ENCODE data around the gene CA10.

The CA10 gene

GRCh38 chr17:51901242-51901641 is 257.3 kb downstream of the CA10 start:
- no peaks in the 10 kb centered on the region for H3K9me3 ChIP-seq
- TF ChIP-seq, protein P1, sequence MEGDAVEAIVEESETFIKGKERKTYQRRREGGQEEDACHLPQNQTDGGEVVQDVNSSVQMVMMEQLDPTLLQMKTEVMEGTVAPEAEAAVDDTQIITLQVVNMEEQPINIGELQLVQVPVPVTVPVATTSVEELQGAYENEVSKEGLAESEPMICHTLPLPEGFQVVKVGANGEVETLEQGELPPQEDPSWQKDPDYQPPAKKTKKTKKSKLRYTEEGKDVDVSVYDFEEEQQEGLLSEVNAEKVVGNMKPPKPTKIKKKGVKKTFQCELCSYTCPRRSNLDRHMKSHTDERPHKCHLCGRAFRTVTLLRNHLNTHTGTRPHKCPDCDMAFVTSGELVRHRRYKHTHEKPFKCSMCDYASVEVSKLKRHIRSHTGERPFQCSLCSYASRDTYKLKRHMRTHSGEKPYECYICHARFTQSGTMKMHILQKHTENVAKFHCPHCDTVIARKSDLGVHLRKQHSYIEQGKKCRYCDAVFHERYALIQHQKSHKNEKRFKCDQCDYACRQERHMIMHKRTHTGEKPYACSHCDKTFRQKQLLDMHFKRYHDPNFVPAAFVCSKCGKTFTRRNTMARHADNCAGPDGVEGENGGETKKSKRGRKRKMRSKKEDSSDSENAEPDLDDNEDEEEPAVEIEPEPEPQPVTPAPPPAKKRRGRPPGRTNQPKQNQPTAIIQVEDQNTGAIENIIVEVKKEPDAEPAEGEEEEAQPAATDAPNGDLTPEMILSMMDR (IDR thresholded peaks at IDR 0.05; ENCODE audit: low read depth, low read length) = peak; percentile 11; the same call in 1 of the 2 replicates
- no peaks in the 10 kb centered on the region for H3K27me3 ChIP-seq
- no peaks in the 10 kb centered on the region for H3K4me1 ChIP-seq
- H3K4me3 ChIP-seq (ENCODE audit: low read depth, low read length) = no peak overlapping the region
- no peak for DNase-seq
- no peaks in the 10 kb centered on the region for H3K36me3 ChIP-seq

DNA sequence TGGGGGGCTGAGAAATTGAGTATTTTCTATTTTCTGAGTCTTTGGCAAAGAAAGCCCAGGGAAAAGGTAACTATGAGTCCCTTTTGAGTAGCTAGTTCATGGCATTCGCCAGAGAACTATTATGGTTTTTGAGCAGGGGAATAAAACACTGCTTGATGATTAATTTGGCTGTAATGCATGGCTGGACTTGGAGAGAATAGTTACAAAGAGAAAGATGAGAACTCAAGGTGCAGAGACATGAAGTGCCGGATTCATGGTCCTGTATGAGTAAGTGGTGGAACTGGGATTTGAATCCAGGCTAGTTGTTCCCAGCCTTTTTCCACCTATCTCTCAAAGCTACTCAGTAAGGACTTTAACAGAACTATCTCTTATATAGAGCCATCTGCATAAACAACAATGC is 266.6 kb downstream of the CA10 start:
- DNase-seq = no peak
- TF ChIP-seq, protein P1 (IDR thresholded peaks at IDR 0.05; ENCODE audit: low read depth, low read length) = no peak
- Histone ChIP-seq H3K9me3 (no peaks in the 10 kb centered on the region), H3K36me3 (no peaks in the 10 kb centered on the region), H3K4me3 (ENCODE audit: low read depth, low read length) (no peak overlapping the region), H3K4me1 (no peaks in the 10 kb centered on the region), H3K27me3 (no peaks in the 10 kb centered on the region)

GRCh38 chr17:51890710-51891109 is 267.8 kb downstream of the CA10 start:
- Histone ChIP-seq H3K36me3 (no peaks in the 10 kb centered on the region), H3K27me3 (no peaks in the 10 kb centered on the region), H3K4me3 (ENCODE audit: low read depth, low read length) (no peak overlapping the region), H3K4me1 (no peaks in the 10 kb centered on the region; the same call in 1 of the 2 replicates), H3K9me3 (no peaks in the 10 kb centered on the region)
- TF ChIP-seq, protein P1 (IDR thresholded peaks at IDR 0.05; ENCODE audit: low read depth, low read length) = no peak
- DNase-seq = no peak

DNA sequence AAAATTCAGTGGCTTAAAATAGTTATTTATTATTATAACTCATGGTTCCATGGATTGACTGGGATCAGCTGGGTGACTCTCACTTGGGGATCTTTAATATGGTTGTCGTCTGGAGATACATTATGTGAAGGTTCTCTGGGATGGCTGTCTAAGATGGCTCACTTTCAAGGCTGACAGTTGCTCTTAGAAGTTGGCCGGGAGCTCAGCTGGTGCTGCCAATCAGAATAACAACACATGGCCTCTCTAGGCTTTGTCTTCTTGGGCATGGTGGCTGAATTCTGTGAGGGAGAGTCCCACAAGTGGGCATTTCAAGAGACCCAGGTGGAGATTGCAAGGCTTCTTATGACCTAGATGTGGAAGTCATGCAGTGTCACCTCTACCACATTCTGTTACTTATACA is 269.7 kb downstream of the CA10 start:
- TF ChIP-seq, protein P1 (IDR thresholded peaks at IDR 0.05; ENCODE audit: low read depth, low read length) = no peak
- no peaks in the 10 kb centered on the region; the same call in 1 of the 2 replicates for H3K4me1 ChIP-seq
- no peaks in the 10 kb centered on the region for H3K36me3 ChIP-seq
- H3K9me3 ChIP-seq = no peaks in the 10 kb centered on the region
- DNase-seq = no peak
- H3K27me3 ChIP-seq = no peaks in the 10 kb centered on the region
- no peak overlapping the region for H3K4me3 ChIP-seq (ENCODE audit: low read depth, low read length)

- TF ChIP-seq, protein P1 (IDR thresholded peaks at IDR 0.05; ENCODE audit: low read depth, low read length) = no peak
- Histone ChIP-seq H3K4me1 (no peaks in the 10 kb centered on the region), H3K36me3 (no peaks in the 10 kb centered on the region), H3K4me3 (ENCODE audit: low read depth, low read length) (no peak overlapping the region), H3K9me3 (no peaks in the 10 kb centered on the region), H3K27me3 (no peaks in the 10 kb centered on the region)
- no peak for DNase-seq
These were observed 281.5 kb downstream of the CA10 start for GRCh38 chr17:51876986-51877385.

DNA sequence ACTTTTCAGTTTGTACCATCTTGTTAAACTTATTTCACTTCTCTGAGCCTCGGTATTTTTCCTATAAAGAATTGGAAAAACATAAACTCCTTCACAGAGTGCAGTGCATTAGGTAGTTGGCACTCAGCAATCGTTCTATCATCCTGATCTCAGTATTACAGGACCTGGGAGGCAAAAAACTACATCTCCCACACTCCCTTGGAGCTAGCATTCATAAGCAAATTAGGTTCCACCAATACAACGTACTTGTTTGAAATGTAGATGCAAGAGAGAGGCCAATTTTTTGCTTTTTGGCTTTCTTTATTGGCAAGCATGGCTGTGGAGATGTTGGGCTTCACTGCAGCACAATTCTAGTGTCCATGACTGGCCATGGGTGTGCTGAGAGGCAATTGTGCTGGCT is 285.2 kb downstream of the CA10 start:
- no peaks in the 10 kb centered on the region for H3K27me3 ChIP-seq
- no peak overlapping the region for H3K4me3 ChIP-seq (ENCODE audit: low read depth, low read length)
- no peaks in the 10 kb centered on the region for H3K9me3 ChIP-seq
- H3K36me3 ChIP-seq = no peaks in the 10 kb centered on the region
- TF ChIP-seq, protein P1 (IDR thresholded peaks at IDR 0.05; ENCODE audit: low read depth, low read length) = no peak
- DNase-seq = no peak
- H3K4me1 ChIP-seq = no peaks in the 10 kb centered on the region
